HepG2 (cell line): Measurements from ENCODE around the gene IL22RA1. TPM values are rescaled to one million over a fixed set of nuclear protein-coding genes. Genes with fewer than 3 reads are reported as not detected.

Experiments
- FOXK1 ChIP-seq: sonication (generic); formaldehyde crosslinking; IDR thresholded peaks from 2 replicates; pipeline ENCODE4 v1.4.0; 2020; ENCODE audit warnings: low read depth, missing genetic modification reagents, borderline replicate concordance
- JDP2 ChIP-seq: sonication (generic); formaldehyde crosslinking; IDR thresholded peaks from 2 replicates; pipeline ENCODE4 v1.8.1; 2022; ENCODE audit warnings: missing genetic modification reagents, borderline replicate concordance
- PHF21A ChIP-seq: sonication (generic); formaldehyde crosslinking; IDR thresholded peaks from 2 replicates; pipeline ENCODE4 v1.5.0; 2020; ENCODE audit warnings: mild to moderate bottlenecking, missing genetic modification reagents
- POLR2G ChIP-seq: fragments of 200-400 bp; formaldehyde crosslinking; IDR thresholded peaks from 2 replicates; pipeline ENCODE4 v1.6.1; 2018; ENCODE audit warnings: mild to moderate bottlenecking, low read depth, low read length, moderate library complexity
- SMC3 ChIP-seq: IDR thresholded peaks from 2 replicates; pipeline ENCODE4 v1.6.1; 2011; ENCODE audit warnings: low read length, improper control_type of control experiment
- SOX5 ChIP-seq: IDR thresholded peaks from 2 replicates; pipeline ENCODE4 v1.6.1; 2016; ENCODE audit warnings: borderline replicate concordance
- SP1 ChIP-seq, 2 experiments: fragments of 450-650 bp in 1 of 2; sonication (generic) in 1 of 2; formaldehyde crosslinking in 1 of 2; IDR thresholded peaks; 2 replicates each; pipeline versions ENCODE4 v1.4.0 to v1.6.1; 2016 to 2020; ENCODE audit warnings: missing genetic modification reagents in 1 of 2
- TBP ChIP-seq: sonication (generic); formaldehyde crosslinking; IDR thresholded peaks from 2 replicates; pipeline ENCODE4 v1.5.0; 2020; ENCODE audit warnings: missing genetic modification reagents
- YEATS2 ChIP-seq: sonication (generic); formaldehyde crosslinking; IDR thresholded peaks from 2 replicates; pipeline ENCODE4 v1.4.0; 2020; ENCODE audit warnings: missing genetic modification reagents, borderline replicate concordance
- ZKSCAN8 ChIP-seq: IDR thresholded peaks from 2 replicates; pipeline ENCODE4 v1.6.1; 2016; ENCODE audit warnings: borderline replicate concordance, missing genetic modification reagents, missing compliant biosample characterization
- ZNF10 ChIP-seq: sonication (generic); formaldehyde crosslinking; IDR thresholded peaks from 2 replicates; pipeline ENCODE4 v1.4.0; 2020; ENCODE audit warnings: mild to moderate bottlenecking, low read depth, missing genetic modification reagents, borderline replicate concordance
- ZNF260 ChIP-seq: sonication (generic); formaldehyde crosslinking; IDR thresholded peaks from 2 replicates; pipeline ENCODE4 v1.4.0; 2020; ENCODE audit warnings: missing genetic modification reagents, low read depth, mild to moderate bottlenecking, borderline replicate concordance
- ZNF546 ChIP-seq: sonication (generic); formaldehyde crosslinking; conservative IDR thresholded peaks from 2 replicates; pipeline ENCODE4 v1.8.1; 2023; ENCODE audit warnings: mild to moderate bottlenecking, missing genetic modification reagents
- polyA plus RNA-seq, 8 experiments: library from polyadenylated mRNA; depleted of rRNA in 3 of 8; stranded (reverse) in 7 of 8; unstranded in 1 of 8; fragments of >200 nt; fragmentation: Illumina TruSeq in 4 of 8; extraction: Trizol in 4 of 8; gene quantifications; 2 replicates each; pipeline versions ENCODE4 v1.2.1 to v1.2.3, GENCODE V29; 2011 to 2016; ENCODE audit warnings: low read depth in 4 of 8, missing spikeins in 1 of 8, mixed read lengths in 1 of 8; ENCODE audit not compliant: insufficient read depth in 1 of 8
- total RNA-seq, 5 experiments: library from RNA; depleted of rRNA; stranded (reverse); fragments of >200 nt; fragmentation: Illumina TruSeq; extraction: Trizol; gene quantifications; 2 replicates each; pipeline ENCODE4 v1.2.3, GENCODE V29; 2016; ENCODE audit warnings: low read depth in 1 of 5
- TF ChIP-seq, protein P1 (sequence below): IDR thresholded peaks from 2 replicates; pipeline ENCODE4 v1.4.0; 2020; ENCODE audit warnings: mild to moderate bottlenecking, missing genetic modification reagents
- TF ChIP-seq, protein P2 (sequence below): sonication (generic); formaldehyde crosslinking; IDR thresholded peaks from 2 replicates; pipeline ENCODE4 v1.4.0; 2020; ENCODE audit warnings: missing genetic modification reagents
- TF ChIP-seq, protein P3 (sequence below): sonication (generic); formaldehyde crosslinking; IDR thresholded peaks from 2 replicates; pipeline ENCODE4 v1.5.0; 2020; ENCODE audit warnings: missing genetic modification reagents
- TF ChIP-seq, protein P4 (sequence below): sonication (generic); formaldehyde crosslinking; IDR thresholded peaks from 2 replicates; pipeline ENCODE4 v1.4.0; 2020; ENCODE audit warnings: missing genetic modification reagents, borderline replicate concordance

IL22RA1 gene
- total and polyA plus RNA-seq, 2 of the 13 experiments (the other 11 are each of a cell fraction or from before 2014, with no cell fraction given), result 4.4 to 10.2 TPM

DNA sequence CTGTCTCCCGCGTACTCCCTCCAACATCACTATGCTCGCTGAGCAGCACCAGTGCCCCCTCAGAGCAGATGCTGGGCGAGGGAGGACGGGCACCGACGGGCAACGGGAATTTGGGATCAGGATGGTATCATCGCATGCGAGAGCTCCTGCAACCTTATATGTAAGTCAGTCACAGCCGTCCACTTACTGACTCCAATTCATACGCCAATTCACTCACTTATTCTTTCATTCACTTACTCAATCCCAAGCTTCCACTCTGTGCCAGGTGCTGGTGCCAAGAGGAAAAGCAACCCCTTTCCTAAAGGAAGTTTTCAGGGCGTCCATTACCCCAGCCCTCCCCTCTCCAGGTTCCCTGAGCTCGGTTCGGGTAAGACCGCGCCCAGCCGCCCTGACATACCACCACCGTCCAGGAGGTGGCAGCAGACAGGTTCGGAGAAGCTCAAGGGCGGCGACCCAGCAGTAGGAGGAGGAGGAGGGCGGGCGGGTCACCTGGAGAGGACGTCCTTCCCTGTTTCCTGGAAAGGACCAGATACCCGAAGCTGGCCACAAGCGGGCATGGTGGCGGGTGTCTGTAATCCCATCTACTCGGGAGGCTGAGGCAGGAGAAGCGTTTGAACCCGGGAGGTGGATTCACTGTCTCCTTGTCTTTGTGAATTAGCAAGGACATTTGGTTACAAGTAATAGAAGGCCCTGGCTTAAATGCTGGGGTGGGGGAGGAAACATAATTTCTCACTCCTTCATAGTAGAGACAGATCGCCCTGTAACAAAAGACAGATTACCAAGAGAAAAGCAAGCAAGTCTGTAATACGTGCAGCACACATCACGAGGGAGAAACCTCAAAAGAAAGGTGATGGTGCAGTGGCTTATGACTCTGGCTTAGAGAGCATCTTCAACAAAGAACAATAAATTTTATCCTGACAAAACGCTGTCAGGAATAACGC is 7.6 kb upstream of the IL22RA1 start (continued):
- TF ChIP-seq, protein P1, sequence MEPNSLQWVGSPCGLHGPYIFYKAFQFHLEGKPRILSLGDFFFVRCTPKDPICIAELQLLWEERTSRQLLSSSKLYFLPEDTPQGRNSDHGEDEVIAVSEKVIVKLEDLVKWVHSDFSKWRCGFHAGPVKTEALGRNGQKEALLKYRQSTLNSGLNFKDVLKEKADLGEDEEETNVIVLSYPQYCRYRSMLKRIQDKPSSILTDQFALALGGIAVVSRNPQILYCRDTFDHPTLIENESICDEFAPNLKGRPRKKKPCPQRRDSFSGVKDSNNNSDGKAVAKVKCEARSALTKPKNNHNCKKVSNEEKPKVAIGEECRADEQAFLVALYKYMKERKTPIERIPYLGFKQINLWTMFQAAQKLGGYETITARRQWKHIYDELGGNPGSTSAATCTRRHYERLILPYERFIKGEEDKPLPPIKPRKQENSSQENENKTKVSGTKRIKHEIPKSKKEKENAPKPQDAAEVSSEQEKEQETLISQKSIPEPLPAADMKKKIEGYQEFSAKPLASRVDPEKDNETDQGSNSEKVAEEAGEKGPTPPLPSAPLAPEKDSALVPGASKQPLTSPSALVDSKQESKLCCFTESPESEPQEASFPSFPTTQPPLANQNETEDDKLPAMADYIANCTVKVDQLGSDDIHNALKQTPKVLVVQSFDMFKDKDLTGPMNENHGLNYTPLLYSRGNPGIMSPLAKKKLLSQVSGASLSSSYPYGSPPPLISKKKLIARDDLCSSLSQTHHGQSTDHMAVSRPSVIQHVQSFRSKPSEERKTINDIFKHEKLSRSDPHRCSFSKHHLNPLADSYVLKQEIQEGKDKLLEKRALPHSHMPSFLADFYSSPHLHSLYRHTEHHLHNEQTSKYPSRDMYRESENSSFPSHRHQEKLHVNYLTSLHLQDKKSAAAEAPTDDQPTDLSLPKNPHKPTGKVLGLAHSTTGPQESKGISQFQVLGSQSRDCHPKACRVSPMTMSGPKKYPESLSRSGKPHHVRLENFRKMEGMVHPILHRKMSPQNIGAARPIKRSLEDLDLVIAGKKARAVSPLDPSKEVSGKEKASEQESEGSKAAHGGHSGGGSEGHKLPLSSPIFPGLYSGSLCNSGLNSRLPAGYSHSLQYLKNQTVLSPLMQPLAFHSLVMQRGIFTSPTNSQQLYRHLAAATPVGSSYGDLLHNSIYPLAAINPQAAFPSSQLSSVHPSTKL (CRISPR knock-in tag), result peak; percentile 33
- TF ChIP-seq PHF21A (CRISPR knock-in tag) (no peak; the same call in 1 of the 2 replicates), POLR2G (no peak), ZNF546 (CRISPR knock-in tag) (no peak), SP1 (IDR thresholded peaks at IDR 0.05) (no peak), SP1 (CRISPR knock-in tag; IDR thresholded peaks at IDR 0.05) (no peak), ZNF260 (CRISPR knock-in tag) (no peak), SMC3 (peak; percentile 55), SOX5 (CRISPR knock-in tag) (no peak), ZKSCAN8 (0 out of 2 replicates have a peak, but pooled peaks have one; percentile 25), YEATS2 (CRISPR knock-in tag) (peak; percentile 36; the same call in 1 of the 2 replicates), TBP (CRISPR knock-in tag) (no peak), JDP2 (CRISPR knock-in tag) (no peak), ZNF10 (CRISPR knock-in tag) (no peak), FOXK1 (CRISPR knock-in tag) (no peak)
- TF ChIP-seq, protein P2, sequence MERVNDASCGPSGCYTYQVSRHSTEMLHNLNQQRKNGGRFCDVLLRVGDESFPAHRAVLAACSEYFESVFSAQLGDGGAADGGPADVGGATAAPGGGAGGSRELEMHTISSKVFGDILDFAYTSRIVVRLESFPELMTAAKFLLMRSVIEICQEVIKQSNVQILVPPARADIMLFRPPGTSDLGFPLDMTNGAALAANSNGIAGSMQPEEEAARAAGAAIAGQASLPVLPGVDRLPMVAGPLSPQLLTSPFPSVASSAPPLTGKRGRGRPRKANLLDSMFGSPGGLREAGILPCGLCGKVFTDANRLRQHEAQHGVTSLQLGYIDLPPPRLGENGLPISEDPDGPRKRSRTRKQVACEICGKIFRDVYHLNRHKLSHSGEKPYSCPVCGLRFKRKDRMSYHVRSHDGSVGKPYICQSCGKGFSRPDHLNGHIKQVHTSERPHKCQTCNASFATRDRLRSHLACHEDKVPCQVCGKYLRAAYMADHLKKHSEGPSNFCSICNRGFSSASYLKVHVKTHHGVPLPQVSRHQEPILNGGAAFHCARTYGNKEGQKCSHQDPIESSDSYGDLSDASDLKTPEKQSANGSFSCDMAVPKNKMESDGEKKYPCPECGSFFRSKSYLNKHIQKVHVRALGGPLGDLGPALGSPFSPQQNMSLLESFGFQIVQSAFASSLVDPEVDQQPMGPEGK (CRISPR knock-in tag), result peak; percentile 65
- TF ChIP-seq, protein P3, sequence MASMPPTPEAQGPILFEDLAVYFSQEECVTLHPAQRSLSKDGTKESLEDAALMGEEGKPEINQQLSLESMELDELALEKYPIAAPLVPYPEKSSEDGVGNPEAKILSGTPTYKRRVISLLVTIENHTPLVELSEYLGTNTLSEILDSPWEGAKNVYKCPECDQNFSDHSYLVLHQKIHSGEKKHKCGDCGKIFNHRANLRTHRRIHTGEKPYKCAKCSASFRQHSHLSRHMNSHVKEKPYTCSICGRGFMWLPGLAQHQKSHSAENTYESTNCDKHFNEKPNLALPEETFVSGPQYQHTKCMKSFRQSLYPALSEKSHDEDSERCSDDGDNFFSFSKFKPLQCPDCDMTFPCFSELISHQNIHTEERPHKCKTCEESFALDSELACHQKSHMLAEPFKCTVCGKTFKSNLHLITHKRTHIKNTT (CRISPR knock-in tag), result no peak
- TF ChIP-seq, protein P4, sequence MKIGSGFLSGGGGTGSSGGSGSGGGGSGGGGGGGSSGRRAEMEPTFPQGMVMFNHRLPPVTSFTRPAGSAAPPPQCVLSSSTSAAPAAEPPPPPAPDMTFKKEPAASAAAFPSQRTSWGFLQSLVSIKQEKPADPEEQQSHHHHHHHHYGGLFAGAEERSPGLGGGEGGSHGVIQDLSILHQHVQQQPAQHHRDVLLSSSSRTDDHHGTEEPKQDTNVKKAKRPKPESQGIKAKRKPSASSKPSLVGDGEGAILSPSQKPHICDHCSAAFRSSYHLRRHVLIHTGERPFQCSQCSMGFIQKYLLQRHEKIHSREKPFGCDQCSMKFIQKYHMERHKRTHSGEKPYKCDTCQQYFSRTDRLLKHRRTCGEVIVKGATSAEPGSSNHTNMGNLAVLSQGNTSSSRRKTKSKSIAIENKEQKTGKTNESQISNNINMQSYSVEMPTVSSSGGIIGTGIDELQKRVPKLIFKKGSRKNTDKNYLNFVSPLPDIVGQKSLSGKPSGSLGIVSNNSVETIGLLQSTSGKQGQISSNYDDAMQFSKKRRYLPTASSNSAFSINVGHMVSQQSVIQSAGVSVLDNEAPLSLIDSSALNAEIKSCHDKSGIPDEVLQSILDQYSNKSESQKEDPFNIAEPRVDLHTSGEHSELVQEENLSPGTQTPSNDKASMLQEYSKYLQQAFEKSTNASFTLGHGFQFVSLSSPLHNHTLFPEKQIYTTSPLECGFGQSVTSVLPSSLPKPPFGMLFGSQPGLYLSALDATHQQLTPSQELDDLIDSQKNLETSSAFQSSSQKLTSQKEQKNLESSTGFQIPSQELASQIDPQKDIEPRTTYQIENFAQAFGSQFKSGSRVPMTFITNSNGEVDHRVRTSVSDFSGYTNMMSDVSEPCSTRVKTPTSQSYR, result no peak
